Keratinocyte (primary cell): ENCODE data around the gene NEURL3. TPM values are rescaled to one million over a fixed set of nuclear protein-coding genes. Genes with fewer than 3 reads are reported as not detected.

Experiments used
- DNase-seq: peaks from one replicate; pipeline ENCODE4 v3.0.0-alpha.2; 2011; ENCODE audit warnings: low read depth, missing footprints, low spot score
- FAIRE-seq: peaks from 2 replicates; lab custom pipeline; 2011; peaks lifted over from hg19 to GRCh38; lab: Jason Lieb, UNC
- H2AFZ ChIP-seq: 2 replicates; pipeline ENCODE4 v1.6.0; 2012; ENCODE audit warnings: low read length, control low read depth, inconsistent platforms; ENCODE audit not compliant: control insufficient read depth
- H3K27ac ChIP-seq: 2 replicates; pipeline ENCODE4 v1.5.1; 2011; ENCODE audit warnings: low read length; ENCODE audit not compliant: control insufficient read depth, insufficient read depth
- H3K27me3 ChIP-seq: 3 replicates; pipeline ENCODE4 v1.6.0; 2011; ENCODE audit warnings: low read length; ENCODE audit not compliant: control insufficient read depth, insufficient read depth; ENCODE audit errors: extremely low read depth
- H3K36me3 ChIP-seq, 2 experiments: 2 replicates in 1 of 2; 3 replicates in 1 of 2; pipeline ENCODE4 v1.5.1; 2011; ENCODE audit warnings: low read length in 2 of 2, mild to moderate bottlenecking in 1 of 2; ENCODE audit not compliant: control insufficient read depth in 2 of 2, insufficient read depth in 2 of 2; ENCODE audit errors: extremely low read depth in 1 of 2
- H3K4me1 ChIP-seq: 3 replicates; pipeline ENCODE4 v1.5.1; 2011; ENCODE audit warnings: low read length; ENCODE audit not compliant: control insufficient read depth, insufficient read depth; ENCODE audit errors: extremely low read depth
- H3K4me2 ChIP-seq: 3 replicates; pipeline ENCODE4 v1.6.0; 2011; ENCODE audit warnings: low read depth, low read length; ENCODE audit not compliant: control insufficient read depth, insufficient read depth; ENCODE audit errors: extremely low read depth
- H3K4me3 ChIP-seq, 3 experiments: fragments of 200-600 bp in 1 of 3; sonication (generic) in 1 of 3; 2 replicates in 2 of 3; 3 replicates in 1 of 3; pipeline ENCODE4 v1.5.1; 2011 to 2016; ENCODE audit warnings: low read length in 3 of 3, mild to moderate bottlenecking in 3 of 3, control low read depth in 2 of 3, inconsistent platforms in 1 of 3, low read depth in 1 of 3, mixed read lengths in 1 of 3, mixed run types in 1 of 3, moderate library complexity in 1 of 3; ENCODE audit not compliant: control insufficient read depth in 2 of 3, insufficient read depth in 2 of 3; ENCODE audit errors: extremely low read depth in 1 of 3
- H3K79me2 ChIP-seq: 2 replicates; pipeline ENCODE4 v1.6.0; 2012; ENCODE audit warnings: low read length; ENCODE audit not compliant: control insufficient read depth, insufficient read depth
- H3K9ac ChIP-seq: 3 replicates; pipeline ENCODE4 v1.6.0; 2011; ENCODE audit warnings: low read length; ENCODE audit not compliant: control insufficient read depth, insufficient read depth; ENCODE audit errors: extremely low read depth
- H3K9me1 ChIP-seq: 3 replicates; pipeline ENCODE4 v1.6.0; 2011; ENCODE audit warnings: low read length; ENCODE audit not compliant: control insufficient read depth, insufficient read depth; ENCODE audit errors: extremely low read depth
- H3K9me3 ChIP-seq: 2 replicates; pipeline ENCODE4 v1.5.1; 2012; ENCODE audit warnings: low read depth, low read length; ENCODE audit not compliant: control insufficient read depth
- H4K20me1 ChIP-seq: 3 replicates; pipeline ENCODE4 v1.6.0; 2011; ENCODE audit warnings: low read length; ENCODE audit not compliant: control insufficient read depth, insufficient read depth; ENCODE audit errors: extremely low read depth
- EZH2 ChIP-seq: IDR thresholded peaks from one replicate; pipeline ENCODE4 v1.6.1; 2012; ENCODE audit warnings: inconsistent platforms, mild to moderate bottlenecking, low read length, moderate library complexity
- dilution Hi-C: fragments of 300-500 bp; cut with MboI; formaldehyde crosslinking; loops from one replicate; pipeline ENCODE4 v1.7.0; 2020; ENCODE audit warnings: low sequenced_read_pairs; ENCODE audit not compliant: extremely low pct_ligation_motif_present
- polyA plus RNA-seq, 5 experiments: library from polyadenylated mRNA; depleted of rRNA in 3 of 5; stranded (reverse) in 3 of 5; stranded (forward) in 1 of 5; unstranded in 1 of 5; fragments of >200 nt; gene quantifications; 1 replicate in 1 of 5; 2 replicates in 3 of 5; 3 replicates in 1 of 5; pipeline versions ENCODE4 v1.2.1 to v1.2.3, GENCODE V29; 2011 to 2012; ENCODE audit warnings: missing spikeins in 2 of 5, low read depth in 1 of 5, low replicate concordance in 1 of 5
- TF ChIP-seq, protein P1 (sequence below), 3 experiments: IDR thresholded peaks in 1 of 3; conservative IDR thresholded peaks in 1 of 3; optimal IDR thresholded peaks in 1 of 3; 2 replicates in 2 of 3; 3 replicates in 1 of 3; pipeline versions ENCODE3 to v1.5.1; 2011; ENCODE audit warnings: low read length in 3 of 3, mild to moderate bottlenecking in 3 of 3, moderate library complexity in 2 of 3, control low read depth in 1 of 3, inconsistent platforms in 1 of 3; ENCODE audit not compliant: insufficient read depth in 2 of 3; ENCODE audit errors: extremely low read depth in 1 of 3

Gene NEURL3
- polyA plus RNA-seq, 1 donor (not counting 4 experiments of a cell fraction or from before 2014, with no cell fraction given) = not detected

DNA sequence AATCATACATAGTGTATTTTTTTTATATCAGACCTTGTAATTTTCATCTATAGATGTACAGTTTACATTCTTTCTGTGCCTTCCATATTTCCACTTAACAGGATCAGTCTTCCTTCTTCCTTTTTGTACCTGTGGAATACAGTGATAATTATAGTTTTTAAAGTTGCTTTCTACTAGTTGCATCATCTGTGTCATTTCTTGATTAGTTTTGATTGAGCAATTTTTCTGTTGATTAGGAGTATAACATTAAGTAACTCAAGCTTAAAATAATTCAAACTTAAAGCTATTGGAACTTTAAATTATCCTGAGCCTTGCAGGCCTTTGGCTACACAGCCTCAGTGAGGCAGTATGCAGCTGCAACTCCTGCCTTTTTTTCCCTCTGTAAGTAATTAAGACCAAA, 57.4 kb downstream of the NEURL3 start:
- Histone ChIP-seq H3K36me3 (no peaks in the 10 kb centered on the region), H3K27ac (no peak overlapping the region), H3K9me3 (no peaks in the 10 kb centered on the region), H3K9me1 (no peaks in the 10 kb centered on the region), H3K9ac (no peak overlapping the region), H3K4me3 (no peak overlapping the region), H2AFZ (no peak overlapping the region), H3K27me3 (no peaks in the 10 kb centered on the region), H4K20me1 (no peaks in the 10 kb centered on the region), H3K79me2 (no peaks in the 10 kb centered on the region), H3K4me1 (no peaks in the 10 kb centered on the region), H3K4me2 (no peak overlapping the region)
- dilution Hi-C loops = no loop called here
- DNase-seq (no peak), FAIRE-seq (no peak)
- TF ChIP-seq EZH2 = no peak
- TF ChIP-seq, protein P1, sequence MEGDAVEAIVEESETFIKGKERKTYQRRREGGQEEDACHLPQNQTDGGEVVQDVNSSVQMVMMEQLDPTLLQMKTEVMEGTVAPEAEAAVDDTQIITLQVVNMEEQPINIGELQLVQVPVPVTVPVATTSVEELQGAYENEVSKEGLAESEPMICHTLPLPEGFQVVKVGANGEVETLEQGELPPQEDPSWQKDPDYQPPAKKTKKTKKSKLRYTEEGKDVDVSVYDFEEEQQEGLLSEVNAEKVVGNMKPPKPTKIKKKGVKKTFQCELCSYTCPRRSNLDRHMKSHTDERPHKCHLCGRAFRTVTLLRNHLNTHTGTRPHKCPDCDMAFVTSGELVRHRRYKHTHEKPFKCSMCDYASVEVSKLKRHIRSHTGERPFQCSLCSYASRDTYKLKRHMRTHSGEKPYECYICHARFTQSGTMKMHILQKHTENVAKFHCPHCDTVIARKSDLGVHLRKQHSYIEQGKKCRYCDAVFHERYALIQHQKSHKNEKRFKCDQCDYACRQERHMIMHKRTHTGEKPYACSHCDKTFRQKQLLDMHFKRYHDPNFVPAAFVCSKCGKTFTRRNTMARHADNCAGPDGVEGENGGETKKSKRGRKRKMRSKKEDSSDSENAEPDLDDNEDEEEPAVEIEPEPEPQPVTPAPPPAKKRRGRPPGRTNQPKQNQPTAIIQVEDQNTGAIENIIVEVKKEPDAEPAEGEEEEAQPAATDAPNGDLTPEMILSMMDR (optimal IDR thresholded peaks at IDR 0.05 in 1 of 3, IDR thresholded peaks at IDR 0.05 in 1 of 3, conservative IDR thresholded peaks at IDR 0.05 in 1 of 3; ENCODE audit: extremely low read depth in 1 of 3, insufficient read depth in 2 of 3, low read length in 3 of 3) = no peak

Other genes with a start within 250 kb of the NEURL3 start
- 30.8 to 45.6 TPM (median 35.8 TPM) in 3 replicates for gene TMEM127, start 239.4 kb downstream of the NEURL3 start, polyA plus RNA-seq
- gene CIAO1, start 239.1 kb downstream of the NEURL3 start, polyA plus RNA-seq = 67.4 to 90.9 TPM (median 76.9 TPM) in 3 replicates
- 78.4 to 97.5 TPM (median 79.4 TPM) in 3 replicates for gene SNRNP200, start 199.8 kb downstream of the NEURL3 start, polyA plus RNA-seq
- gene ITPRIPL1, start 180.0 kb downstream of the NEURL3 start, polyA plus RNA-seq = 0.28 to 0.66 TPM (median 0.58 TPM) in 3 replicates
- gene NCAPH, start 169.6 kb downstream of the NEURL3 start, polyA plus RNA-seq = 2.1 to 21.1 TPM (median 14.4 TPM) in 3 replicates
- gene ARID5A, start 31.4 kb upstream of the NEURL3 start, polyA plus RNA-seq = 1.6 to 2.8 TPM (median 1.9 TPM) in 3 replicates
- 11.4 to 13.6 TPM (median 12.9 TPM) in 3 replicates for gene KANSL3, start 133.0 kb upstream of the NEURL3 start, polyA plus RNA-seq
- gene FER1L5, start 137.4 kb upstream of the NEURL3 start, polyA plus RNA-seq = 0.01 to 0.03 TPM (median 0.01 TPM) in 3 replicates
- gene LMAN2L, start 234.7 kb upstream of the NEURL3 start, polyA plus RNA-seq = 20.7 to 22.9 TPM (median 20.8 TPM) in 3 replicates